ENCODE measurements around the gene MAML2. TPM values are rescaled to one million over a fixed set of nuclear protein-coding genes. Genes with fewer than 3 reads are reported as not detected.

MAML2 gene
- total and polyA plus RNA-seq, 2 of the 13 experiments (the other 11 are each of a cell fraction or from before 2014, with no cell fraction given) = 2.3 to 25.9 TPM

DNA sequence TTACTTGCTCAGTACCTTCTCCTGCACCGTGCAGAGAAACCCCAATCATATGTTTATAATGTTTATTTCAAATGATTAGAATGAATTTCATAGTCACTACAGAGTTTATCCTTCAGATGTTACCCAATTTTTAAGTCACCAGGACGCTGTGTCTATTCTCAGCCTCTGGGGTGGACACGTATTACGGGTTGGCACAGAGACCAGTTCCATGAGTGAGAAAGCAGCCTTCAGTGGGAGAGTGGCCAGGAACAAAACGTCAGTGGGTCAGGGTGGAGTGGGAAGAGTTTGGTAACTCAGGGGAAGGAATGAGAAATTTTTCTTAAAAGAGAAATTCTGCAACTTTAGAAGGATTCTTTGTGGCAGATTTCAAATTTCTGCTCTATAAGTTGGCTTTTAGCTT is 342.0 kb downstream of the MAML2 start (continued):
- TF ChIP-seq HNRNPH1 (optimal IDR thresholded peaks at IDR 0.05; ENCODE audit: low read depth, low read length) (no peak), GFI1 (CRISPR knock-in tag; IDR thresholded peaks at IDR 0.05; ENCODE audit: borderline replicate concordance) (no peak), KLF9 (CRISPR knock-in tag; IDR thresholded peaks at IDR 0.05; ENCODE audit: low read depth) (no peak), AHR (CRISPR knock-in tag; IDR thresholded peaks at IDR 0.05) (no peak), ZNF501 (CRISPR knock-in tag; IDR thresholded peaks at IDR 0.05) (no peak), SMAD9 (CRISPR knock-in tag; IDR thresholded peaks at IDR 0.05) (no peak)
- TF ChIP-seq, protein P1, sequence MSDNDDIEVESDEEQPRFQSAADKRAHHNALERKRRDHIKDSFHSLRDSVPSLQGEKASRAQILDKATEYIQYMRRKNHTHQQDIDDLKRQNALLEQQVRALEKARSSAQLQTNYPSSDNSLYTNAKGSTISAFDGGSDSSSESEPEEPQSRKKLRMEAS (IDR thresholded peaks at IDR 0.05) = no peak

DNA sequence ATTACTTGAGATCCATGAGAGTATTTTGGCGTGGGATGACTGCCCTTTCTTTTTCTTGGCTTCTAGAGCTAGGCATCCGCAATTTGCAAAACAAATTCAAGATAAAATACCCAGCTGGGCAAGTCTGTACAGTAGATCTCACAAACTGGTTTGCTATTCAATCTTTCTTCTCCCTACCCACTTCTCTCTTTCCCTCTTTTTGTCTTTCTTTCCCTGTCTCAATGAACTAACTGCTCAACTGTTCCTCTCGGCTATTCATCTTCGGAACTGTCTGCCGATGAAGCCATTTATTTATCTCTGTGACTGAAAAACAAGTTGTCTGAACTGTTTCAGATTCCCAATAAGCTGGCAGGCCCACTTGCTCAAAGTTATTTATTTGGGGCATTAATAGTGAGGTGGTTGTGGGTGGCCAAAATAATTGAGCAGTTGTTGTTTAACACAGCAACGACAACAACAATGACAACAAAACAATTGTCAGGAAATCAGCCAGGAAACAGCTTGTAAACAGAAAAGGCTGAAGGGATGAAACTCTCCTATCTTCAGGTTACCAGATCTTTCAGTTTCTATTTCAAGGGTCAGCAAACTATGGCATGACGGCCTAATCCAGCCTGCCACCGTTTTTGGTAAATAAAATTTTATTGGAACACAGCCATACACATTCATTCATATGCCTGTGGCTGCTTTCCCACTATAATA is 343.1 kb downstream of the MAML2 start:
- FAIRE-seq (no peak), DNase-seq (ENCODE audit: low spot score) (no peak), ATAC-seq (no peak)
- H3K4me3 ChIP-seq (replicated peaks in 1 of 3; ENCODE audit: insufficient read depth in 1 of 3, low read depth in 2 of 3, low read length in 3 of 3) = no peak overlapping the region
- POLR2A ChIA-PET = no interaction called here
- H2AFZ ChIP-seq (ENCODE audit: low read length) = no peak overlapping the region
- no peak overlapping the region for H3K27ac ChIP-seq (ENCODE audit: extremely low read length, insufficient read depth, low read length)
- H3K27me3 ChIP-seq (ENCODE audit: control insufficient read depth in 1 of 2, insufficient read depth in 2 of 2, low read length in 2 of 2) = no peaks in the 10 kb centered on the region
- TF ChIP-seq RXRA (CRISPR knock-in tag; IDR thresholded peaks at IDR 0.05) (no peak), NONO (IDR thresholded peaks at IDR 0.05) (no peak), NONO (CRISPR knock-in tag; conservative IDR thresholded peaks at IDR 0.05) (no peak), PCBP2 (optimal IDR thresholded peaks at IDR 0.05; ENCODE audit: low read depth, low read length, poor library complexity, severe bottlenecking) (no peak), MAZ (IDR thresholded peaks at IDR 0.05; ENCODE audit: borderline replicate concordance, low read depth, low read length) (no peak), MAZ (CRISPR knock-in tag; IDR thresholded peaks at IDR 0.05; ENCODE audit: low read depth) (no peak), ZNF232 (CRISPR knock-in tag; IDR thresholded peaks at IDR 0.05; ENCODE audit: borderline replicate concordance) (no peak), ATRX (CRISPR knock-in tag; IDR thresholded peaks at IDR 0.05; ENCODE audit: borderline replicate concordance) (no peak), SOX5 (CRISPR knock-in tag; IDR thresholded peaks at IDR 0.05; ENCODE audit: borderline replicate concordance) (no peak), MED8 (CRISPR knock-in tag; IDR thresholded peaks at IDR 0.05; ENCODE audit: insufficient replicate concordance) (no peak), MAFK (conservative IDR thresholded peaks at IDR 0.05 in 1 of 2, IDR thresholded peaks at IDR 0.05 in 1 of 2; ENCODE audit: low read length in 2 of 2) (no peak), NPAS2 (CRISPR knock-in tag; IDR thresholded peaks at IDR 0.05; ENCODE audit: borderline replicate concordance) (no peak), GATAD2A (CRISPR knock-in tag; IDR thresholded peaks at IDR 0.05) (no peak)
- TF ChIP-seq, protein P2, sequence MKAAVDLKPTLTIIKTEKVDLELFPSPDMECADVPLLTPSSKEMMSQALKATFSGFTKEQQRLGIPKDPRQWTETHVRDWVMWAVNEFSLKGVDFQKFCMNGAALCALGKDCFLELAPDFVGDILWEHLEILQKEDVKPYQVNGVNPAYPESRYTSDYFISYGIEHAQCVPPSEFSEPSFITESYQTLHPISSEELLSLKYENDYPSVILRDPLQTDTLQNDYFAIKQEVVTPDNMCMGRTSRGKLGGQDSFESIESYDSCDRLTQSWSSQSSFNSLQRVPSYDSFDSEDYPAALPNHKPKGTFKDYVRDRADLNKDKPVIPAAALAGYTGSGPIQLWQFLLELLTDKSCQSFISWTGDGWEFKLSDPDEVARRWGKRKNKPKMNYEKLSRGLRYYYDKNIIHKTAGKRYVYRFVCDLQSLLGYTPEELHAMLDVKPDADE (CRISPR knock-in tag; IDR thresholded peaks at IDR 0.05) = no peak
- TF ChIP-seq, protein P3, sequence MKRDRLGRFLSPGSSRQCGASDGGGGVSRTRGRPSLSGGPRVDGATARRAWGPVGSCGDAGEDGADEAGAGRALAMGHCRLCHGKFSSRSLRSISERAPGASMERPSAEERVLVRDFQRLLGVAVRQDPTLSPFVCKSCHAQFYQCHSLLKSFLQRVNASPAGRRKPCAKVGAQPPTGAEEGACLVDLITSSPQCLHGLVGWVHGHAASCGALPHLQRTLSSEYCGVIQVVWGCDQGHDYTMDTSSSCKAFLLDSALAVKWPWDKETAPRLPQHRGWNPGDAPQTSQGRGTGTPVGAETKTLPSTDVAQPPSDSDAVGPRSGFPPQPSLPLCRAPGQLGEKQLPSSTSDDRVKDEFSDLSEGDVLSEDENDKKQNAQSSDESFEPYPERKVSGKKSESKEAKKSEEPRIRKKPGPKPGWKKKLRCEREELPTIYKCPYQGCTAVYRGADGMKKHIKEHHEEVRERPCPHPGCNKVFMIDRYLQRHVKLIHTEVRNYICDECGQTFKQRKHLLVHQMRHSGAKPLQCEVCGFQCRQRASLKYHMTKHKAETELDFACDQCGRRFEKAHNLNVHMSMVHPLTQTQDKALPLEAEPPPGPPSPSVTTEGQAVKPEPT (CRISPR knock-in tag; IDR thresholded peaks at IDR 0.05; ENCODE audit: low read depth) = no peak
- no peaks in the 10 kb centered on the region for H4K20me1 ChIP-seq (ENCODE audit: insufficient read depth, low read length)
- in situ Hi-C loops (cut with HindIII; ENCODE audit: extremely low pct_ligation_motif_present, low pct_unique_long_range_greater_than_20kb) (no loop called here), intact Hi-C loops (cut with micrococcal nuclease; ENCODE audit: unreplicated experiment) (no loop called here)
- CTCF ChIA-PET (ENCODE audit: low intra/inter-chr PET ratio, low total read pairs) = no interaction called here
- H3K79me2 ChIP-seq (ENCODE audit: insufficient read depth, low read length) = no peaks in the 10 kb centered on the region
- H3K36me3 ChIP-seq (replicated peaks in 1 of 2; ENCODE audit: control insufficient read depth in 1 of 2, insufficient read depth in 2 of 2, low read length in 2 of 2) = peaks cover 0 to 5% of the 10 kb centered on the region in 2 experiments; a peak in 2 of 5 replicates
- peaks cover 2% of the 10 kb centered on the region for H3K4me1 ChIP-seq (ENCODE audit: insufficient read depth, low read length)
- H3K9me3 ChIP-seq (ENCODE audit: low read length) = no peaks in the 10 kb centered on the region
- BruUV-seq (replicated peaks) = no TSS peak
- no peak overlapping the region for H3K4me2 ChIP-seq (ENCODE audit: low read depth, low read length)
- H3K9ac ChIP-seq (ENCODE audit: insufficient read depth, low read depth, low read length) = no peak overlapping the region
- WGBS (ENCODE audit: low lambda C conversion rate) = 88% methylated on average over 8 of the region's 8 CpGs
